ENCODE data around the gene LYRM9.

GRCh38 chr17:27893841-27894503 is 807 bp upstream of the LYRM9 start:
- TF ChIP-seq POLR2AphosphoS5 (IDR thresholded peaks at IDR 0.05; ENCODE audit: borderline replicate concordance, low read depth, low read length): no peak
- TF ChIP-seq EZH2 (IDR thresholded peaks at IDR 0.05): no peak
- no peak for TF ChIP-seq FOXP2 (optimal IDR thresholded peaks at IDR 0.05; ENCODE audit: control extremely low read depth, extremely low read length, insufficient read depth)

All from SK-N-MC (cell line).